Measurements from ENCODE around the gene MDM2. TPM values are rescaled to one million over a fixed set of nuclear protein-coding genes. Genes with fewer than 3 reads are reported as not detected.

The MDM2 gene
- total RNA-seq, 1 experiment from 2014 or later, result 159 TPM

DNA sequence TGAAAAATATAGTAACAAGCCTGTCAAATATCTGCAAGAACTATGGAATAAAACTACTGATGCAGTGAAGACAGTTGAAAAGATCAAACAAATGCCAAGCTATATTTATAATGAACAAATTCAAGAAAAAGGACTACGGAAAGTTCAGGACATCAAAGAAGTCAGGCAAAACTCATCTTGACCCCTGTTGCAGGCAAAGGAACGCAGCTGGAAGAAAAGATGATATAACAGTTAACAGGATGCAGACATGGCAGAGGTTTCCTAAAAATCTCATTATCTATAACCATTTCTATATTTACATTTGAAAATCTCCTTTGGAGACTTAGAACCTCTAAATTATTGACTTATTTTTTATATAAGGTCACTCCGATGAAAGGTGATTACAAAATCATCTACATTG lies 34.1 kb downstream of the MDM2 start:
- H3K9ac ChIP-seq (ENCODE audit: extremely low read depth, insufficient read length, low read length), result no peak overlapping the region
- H2BK120ac ChIP-seq (ENCODE audit: low read depth, low read length, poor library complexity, severe bottlenecking), result no peak overlapping the region
- no peak overlapping the region for H4K8ac ChIP-seq (replicated peaks; ENCODE audit: insufficient read length, low read depth, low read length)
- no peak for DNase-seq
- H3K27me3 ChIP-seq (ENCODE audit: insufficient read depth, low read length), result no peaks in the 10 kb centered on the region
- no peak overlapping the region for H3K4ac ChIP-seq (ENCODE audit: low read depth, low read length)
- no peaks in the 10 kb centered on the region for H3K9me3 Mint-ChIP-seq
- no peaks in the 10 kb centered on the region for H3K23me2 ChIP-seq (ENCODE audit: insufficient read length, low read depth, low read length, poor library complexity, severe bottlenecking)
- no CpG with 5 or more reads among the region's 3 CpGs for WGBS (ENCODE audit: extremely low coverage, insufficient read length, low lambda C conversion rate)
- H2BK20ac ChIP-seq (ENCODE audit: low read depth, low read length, poor library complexity, severe bottlenecking), result no peak overlapping the region
- no peaks in the 10 kb centered on the region for H4K20me1 ChIP-seq (ENCODE audit: control insufficient read depth, insufficient read depth, insufficient read length)
- H3K36me3 Mint-ChIP-seq (ENCODE audit: insufficient read depth in 1 of 3, low read depth in 3 of 3), result peaks cover 13 to 58% (median 42%) of the 10 kb centered on the region in 3 experiments; a peak in 6 of 7 replicates
- no peaks in the 10 kb centered on the region for H3K79me2 ChIP-seq (ENCODE audit: insufficient read depth, low read length)
- H3K4me2 ChIP-seq (ENCODE audit: insufficient read depth, insufficient read length, low read length), result no peak overlapping the region
- no peak overlapping the region for H3K23ac ChIP-seq (ENCODE audit: insufficient read length, low read depth, low read length)
- H3K27ac ChIP-seq (ENCODE audit: insufficient read length, low read depth, low read length), result no peak overlapping the region
- H3K4me3 Mint-ChIP-seq, result no peak overlapping the region
- no peak overlapping the region for H3K14ac ChIP-seq (ENCODE audit: insufficient read depth, low read length)
- TF ChIP-seq CTCF (conservative IDR thresholded peaks at IDR 0.05), result no peak
- no peak overlapping the region for H3T11ph ChIP-seq (ENCODE audit: low read length)
- no peak overlapping the region for H3K56ac ChIP-seq (ENCODE audit: insufficient read length, low read depth, low read length)
- no peak overlapping the region for H2BK5ac ChIP-seq (ENCODE audit: insufficient read length, low read length)
- no peak overlapping the region for H2AFZ ChIP-seq (ENCODE audit: low read length)
- no peaks in the 10 kb centered on the region for H3K79me1 ChIP-seq (ENCODE audit: insufficient read depth, low read depth, low read length, poor library complexity, severe bottlenecking)
- no peak overlapping the region for H4K91ac ChIP-seq (ENCODE audit: insufficient read length, low read depth, low read length)
- H3K27me3 Mint-ChIP-seq (ENCODE audit: low read depth), result no peaks in the 10 kb centered on the region
- H2BK15ac ChIP-seq (ENCODE audit: low read depth, low read length), result no peak overlapping the region
- no peak overlapping the region for H3K27ac Mint-ChIP-seq
- H4K5ac ChIP-seq (ENCODE audit: insufficient read length, low read depth, low read length), result no peak overlapping the region
- no peaks in the 10 kb centered on the region for H3K4me1 Mint-ChIP-seq
- H2BK12ac ChIP-seq (ENCODE audit: insufficient read length, low read depth, low read length), result no peak overlapping the region
- H2AK5ac ChIP-seq (ENCODE audit: insufficient read length, low read length), result no peak overlapping the region
- no peaks in the 10 kb centered on the region for H3K4me1 ChIP-seq (ENCODE audit: insufficient read depth, low read length)
- no peak overlapping the region for H3K18ac ChIP-seq (ENCODE audit: insufficient read length, low read depth, low read length)
- H3K9me3 ChIP-seq (ENCODE audit: control insufficient read depth, low read depth, low read length), result no peaks in the 10 kb centered on the region
